A172 (cell line): ENCODE results near the gene MAPK8. TPM values are rescaled to one million over a fixed set of nuclear protein-coding genes. Genes with fewer than 3 reads are reported as not detected.

Experiments
- DNase-seq: peaks from one replicate; pipeline ENCODE4 v3.0.0-alpha.2; 2015; ENCODE audit warnings: low spot score
- total RNA-seq: library from RNA; depleted of rRNA; stranded (reverse); fragments of >200 nt; shearing (Covaris generic); gene quantifications from 2 replicates; pipeline ENCODE4 v1.2.3, GENCODE V29; 2014

MAPK8 gene
- total RNA-seq, 1 experiment from 2014 or later: 43.6 TPM

DNA sequence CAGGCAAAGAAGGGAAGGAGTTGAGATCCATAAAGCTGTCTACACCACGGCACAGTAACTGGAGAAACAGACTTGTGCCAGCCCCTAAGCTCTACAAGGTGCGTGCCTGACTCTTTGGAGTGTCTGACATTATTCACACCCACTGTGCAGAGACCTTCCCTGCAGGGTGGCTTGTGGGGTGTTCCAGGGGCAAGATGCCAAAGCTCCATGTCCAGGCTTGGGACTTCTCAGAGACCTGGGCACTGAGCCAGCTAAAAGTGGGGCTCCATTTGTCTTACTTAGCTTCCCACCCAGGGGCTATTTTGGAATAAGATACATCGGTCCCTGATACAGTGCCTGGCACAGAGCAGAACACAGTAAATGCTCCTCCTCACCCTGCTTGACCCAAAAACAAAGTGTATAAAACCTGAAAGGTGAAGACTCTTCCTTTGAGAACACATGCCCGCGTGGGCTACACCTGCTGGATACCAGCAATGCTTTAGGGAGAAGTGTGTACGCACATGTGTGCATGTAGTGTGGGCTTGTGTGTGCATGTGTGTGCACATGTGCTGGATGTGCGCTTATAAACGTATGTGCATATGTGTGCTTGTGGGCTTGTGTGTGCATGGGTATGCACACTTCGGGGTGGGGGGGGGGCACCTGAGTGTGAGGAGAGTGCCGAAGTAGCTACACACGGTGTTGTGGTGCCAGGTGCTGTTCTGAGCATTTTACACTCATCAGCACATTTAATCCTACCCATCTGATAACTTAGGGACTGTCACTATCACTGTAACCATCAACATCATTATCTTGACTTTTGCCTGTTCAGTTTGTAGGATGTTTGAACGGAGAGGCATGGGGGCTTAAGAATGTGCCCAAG lies 155.4 kb downstream of the MAPK8 start:
- no peak for DNase-seq

DNA sequence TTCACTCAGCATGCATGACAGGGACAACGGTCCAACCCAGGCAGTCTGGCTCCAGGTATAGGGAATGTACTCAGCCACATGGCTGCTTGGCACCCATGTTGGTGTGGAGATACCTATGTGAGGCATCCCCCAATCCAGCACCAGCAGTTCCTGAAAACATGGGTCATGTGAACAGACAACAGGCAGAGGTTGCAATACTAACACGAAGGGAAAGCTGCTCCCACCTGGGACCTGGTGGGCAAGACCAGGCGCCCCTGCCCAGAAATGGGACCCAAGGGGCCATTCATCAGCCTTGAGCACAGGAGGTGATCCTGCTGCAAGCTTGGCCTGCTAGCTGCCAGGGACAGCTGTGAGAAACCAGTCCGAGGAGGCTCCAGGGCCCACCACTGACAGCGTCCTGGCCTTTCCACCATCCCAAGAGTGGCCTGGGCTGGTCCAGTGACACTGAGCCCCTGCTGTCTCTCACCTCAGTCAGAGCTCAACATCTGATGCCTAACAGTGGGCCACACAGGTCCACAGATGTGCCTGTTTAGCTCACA lies 156.1 kb downstream of the MAPK8 start:
- DNase-seq: no peak

DNA sequence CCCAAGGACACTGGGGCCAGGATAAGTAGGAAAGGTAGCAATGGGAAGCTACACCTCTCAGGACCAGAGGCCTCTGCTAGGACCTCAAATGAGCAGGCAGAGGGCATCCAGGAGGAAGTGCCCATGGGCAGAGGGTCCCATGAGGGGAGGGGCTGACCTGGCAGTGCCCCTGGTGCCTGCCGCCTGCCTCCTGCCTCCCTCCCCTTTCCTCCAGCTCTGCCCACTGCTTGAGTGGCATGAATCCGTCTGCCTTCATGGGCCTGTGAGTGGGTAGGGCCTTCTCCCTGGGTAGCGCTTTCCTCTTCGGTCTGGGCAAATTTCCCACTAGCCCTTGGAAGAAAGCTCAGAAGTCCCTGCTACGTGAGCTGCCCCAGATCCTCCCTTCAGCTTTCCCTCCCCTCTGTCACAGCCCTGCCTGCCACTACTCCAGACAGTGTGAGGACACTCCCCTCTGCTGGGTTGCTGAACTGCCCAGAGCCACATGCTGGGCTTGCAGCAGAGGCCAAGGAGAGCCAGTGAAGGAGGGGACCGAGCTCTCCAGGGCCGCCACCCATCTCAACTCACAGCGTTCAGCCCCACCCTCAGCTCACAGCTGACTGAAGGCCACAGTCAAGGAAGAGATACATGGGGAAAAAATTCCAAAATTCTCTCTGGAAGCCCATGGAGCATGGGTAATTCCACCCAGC lies 157.0 kb downstream of the MAPK8 start:
- peak; percentile 14 for DNase-seq

DNA sequence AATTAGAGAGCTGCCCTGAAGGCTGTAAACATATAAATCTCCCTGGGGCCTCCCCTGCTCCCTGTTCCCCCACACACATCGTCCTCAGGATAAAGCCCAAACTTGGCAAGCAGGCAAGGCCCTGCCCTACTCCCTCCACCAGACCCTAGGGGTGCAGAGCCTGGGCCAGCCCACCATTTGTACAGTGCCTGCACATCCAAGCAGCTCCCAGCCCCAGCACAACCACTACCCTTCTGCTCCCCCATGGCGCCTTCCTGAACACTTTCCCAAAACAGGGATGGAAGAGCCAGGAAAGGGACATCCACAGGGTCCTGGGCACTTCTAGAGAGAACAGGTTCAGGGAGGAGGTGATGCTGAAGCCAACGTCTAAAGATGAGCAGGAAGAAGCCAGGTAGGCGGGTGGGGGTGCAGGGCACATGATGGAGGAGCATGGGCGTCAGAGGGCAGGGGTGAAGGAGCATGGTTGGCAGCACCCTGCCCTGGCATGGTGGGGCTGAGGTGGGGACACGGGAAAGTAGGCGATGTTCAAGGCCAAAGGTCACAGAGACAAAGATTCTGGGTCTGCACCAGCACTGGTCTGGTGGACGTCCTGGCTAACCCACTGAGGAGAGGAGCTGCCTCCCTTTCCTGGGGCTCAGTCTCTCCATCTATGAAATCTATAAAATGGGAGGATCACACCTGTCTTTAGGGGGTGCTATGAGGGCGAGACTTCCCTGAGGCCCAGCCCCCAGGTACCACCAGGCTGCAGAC lies 157.8 kb downstream of the MAPK8 start:
- DNase-seq: no peak

DNA sequence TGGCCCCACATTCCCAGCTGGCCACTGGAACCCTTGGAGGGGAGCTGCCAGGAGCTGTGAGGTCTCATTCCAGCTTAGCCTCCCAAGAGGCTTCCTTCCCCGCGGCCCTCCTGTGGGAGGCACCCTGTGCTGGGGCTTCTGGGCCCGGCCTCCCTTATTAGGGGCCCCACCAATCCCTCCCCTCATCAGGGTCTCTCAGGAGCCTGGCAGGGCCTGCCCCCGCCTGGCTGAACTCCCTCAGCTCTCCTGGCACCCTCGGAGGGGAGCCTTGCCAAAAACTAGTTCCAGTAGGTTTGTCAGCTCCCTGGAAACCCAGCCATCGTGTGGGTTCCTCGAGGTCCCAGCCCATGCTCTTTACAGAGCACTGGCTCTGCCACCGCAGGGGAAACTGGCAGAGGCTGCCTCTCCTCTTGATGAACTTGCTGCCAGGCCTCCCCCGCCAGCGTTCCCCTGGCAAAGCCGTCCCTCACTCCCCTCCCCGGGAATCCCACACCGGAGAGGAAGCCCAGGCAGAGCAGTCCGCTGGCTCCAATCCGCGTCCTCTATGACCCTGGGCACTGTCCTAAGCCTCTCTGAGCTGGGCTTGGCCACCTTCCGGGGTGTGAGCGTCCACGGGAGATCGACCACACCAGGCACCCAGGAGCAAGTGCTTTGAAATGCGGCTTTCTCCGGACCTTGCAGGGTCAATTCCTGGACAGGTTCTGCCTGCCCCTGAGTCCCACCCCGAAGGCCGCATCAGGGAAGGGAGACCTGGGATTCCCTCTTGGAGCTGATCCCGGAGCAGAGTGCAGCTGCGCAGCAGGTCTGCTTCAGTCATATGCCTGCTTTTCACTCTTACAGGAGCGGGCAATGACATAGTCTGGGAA lies 158.6 kb downstream of the MAPK8 start:
- DNase-seq: no peak

DNA sequence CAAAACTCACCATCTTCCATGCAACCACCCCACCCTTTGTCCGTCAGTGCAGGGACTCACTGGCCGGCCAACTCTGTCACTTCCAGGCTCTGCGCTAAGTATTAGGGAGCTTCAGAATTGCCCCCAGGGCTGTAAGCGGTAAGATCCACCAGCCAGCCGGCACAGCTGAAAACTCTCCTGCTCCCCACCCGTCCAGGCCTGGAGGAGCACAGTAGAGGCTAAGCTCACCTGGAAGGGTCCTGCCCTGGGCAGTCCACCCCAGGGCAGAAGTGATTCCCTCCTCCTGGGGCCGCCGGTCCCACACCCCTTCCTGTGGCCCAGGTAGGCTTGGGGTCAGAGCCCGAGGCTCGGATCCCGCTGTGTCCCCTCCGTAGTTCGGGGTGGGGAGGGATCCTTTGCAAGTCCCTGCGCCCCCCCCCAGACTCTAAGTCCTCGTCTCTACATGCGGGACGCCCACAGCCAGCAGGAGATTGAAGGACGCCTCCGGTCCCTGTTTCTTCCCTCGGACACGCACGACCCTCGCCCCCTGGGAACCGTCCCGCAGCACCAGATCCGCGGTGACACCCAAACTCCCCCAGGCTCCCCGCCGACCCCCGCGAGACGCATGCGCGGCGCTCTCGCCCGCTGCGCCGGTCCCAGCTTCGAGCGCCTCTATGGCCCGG lies 159.5 kb downstream of the MAPK8 start:
- no peak for DNase-seq

DNA sequence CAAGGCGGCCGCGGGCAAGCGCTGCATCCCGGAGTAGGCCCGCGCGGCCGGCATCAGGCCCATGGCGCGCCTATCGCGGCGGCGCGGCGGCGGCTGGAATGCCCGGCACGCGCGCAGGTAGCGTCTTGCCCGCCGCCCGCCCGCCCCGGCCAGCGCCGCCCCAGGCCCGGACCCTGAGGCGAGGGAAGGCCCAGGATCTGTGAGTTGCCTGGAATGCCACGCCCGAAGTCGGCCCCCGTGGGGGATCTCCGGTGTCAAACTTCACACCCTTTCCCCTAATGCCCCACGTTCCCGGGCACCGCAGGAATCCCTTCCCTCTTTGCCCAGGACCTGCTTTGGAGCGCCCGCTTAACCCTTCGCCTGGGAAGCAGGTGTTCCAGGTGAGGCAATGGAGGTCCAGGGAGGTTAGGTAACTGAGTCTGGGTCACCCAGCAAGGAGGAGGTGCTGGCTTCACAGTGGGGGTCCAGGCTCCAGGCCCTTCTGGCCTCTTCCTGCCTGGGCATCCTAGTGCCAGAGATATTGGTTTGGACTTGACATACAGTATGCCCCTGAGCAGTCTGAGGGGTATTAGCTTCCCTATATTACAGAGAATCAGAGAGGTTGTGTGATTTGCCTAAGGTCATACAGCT lies 160.2 kb downstream of the MAPK8 start:
- DNase-seq: no peak

DNA sequence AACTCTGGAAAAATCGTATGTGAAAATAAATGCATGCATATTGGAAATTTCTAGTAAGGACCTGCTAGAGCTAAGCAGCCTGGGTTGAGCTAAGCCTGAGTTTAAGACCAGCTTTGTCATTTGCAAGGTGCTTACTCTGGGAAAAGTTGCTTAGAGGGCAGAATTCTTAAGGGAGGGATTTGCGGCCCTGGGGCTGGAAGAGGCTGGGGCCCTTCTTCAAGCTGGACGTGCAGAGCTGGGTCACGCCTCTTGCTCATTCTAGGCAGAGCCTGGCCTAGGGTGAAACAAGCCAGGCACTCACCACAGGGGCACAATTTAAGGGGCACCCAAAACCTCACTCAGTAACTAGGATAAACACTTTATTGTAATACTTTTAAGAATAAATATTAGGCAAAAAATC lies 161.2 kb downstream of the MAPK8 start:
- DNase-seq: no peak

DNA sequence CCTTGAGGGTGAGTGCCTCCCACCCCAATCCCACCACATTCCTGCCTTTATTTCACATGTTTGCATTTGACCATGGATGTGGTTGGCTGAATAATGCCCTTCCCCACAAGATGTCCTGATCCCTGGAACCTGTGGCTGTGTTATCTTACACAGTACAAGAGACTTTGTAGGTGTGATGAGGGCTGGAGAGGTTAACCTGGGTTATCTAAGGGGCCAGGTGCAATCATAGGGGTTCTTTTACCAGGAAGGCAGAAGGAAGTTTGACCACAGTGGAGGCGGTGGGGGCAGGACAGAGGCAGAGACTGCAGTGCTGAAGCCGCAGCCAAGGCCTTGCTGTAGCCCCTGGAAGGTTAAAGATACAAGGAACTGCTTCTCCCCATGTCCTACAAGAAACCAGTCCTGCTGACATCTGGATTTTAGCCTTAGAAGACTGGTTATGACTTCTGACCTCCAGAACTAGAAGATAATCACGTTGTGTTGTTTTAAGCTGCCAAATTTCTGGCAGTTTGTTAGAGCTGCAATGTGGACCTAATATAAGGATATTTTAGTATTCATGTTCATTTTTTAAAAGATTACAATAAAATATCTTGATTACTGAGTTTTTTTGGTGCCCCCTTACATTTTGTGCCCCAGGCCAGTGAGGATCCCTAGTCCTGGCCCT lies 161.8 kb downstream of the MAPK8 start:
- DNase-seq: no peak

DNA sequence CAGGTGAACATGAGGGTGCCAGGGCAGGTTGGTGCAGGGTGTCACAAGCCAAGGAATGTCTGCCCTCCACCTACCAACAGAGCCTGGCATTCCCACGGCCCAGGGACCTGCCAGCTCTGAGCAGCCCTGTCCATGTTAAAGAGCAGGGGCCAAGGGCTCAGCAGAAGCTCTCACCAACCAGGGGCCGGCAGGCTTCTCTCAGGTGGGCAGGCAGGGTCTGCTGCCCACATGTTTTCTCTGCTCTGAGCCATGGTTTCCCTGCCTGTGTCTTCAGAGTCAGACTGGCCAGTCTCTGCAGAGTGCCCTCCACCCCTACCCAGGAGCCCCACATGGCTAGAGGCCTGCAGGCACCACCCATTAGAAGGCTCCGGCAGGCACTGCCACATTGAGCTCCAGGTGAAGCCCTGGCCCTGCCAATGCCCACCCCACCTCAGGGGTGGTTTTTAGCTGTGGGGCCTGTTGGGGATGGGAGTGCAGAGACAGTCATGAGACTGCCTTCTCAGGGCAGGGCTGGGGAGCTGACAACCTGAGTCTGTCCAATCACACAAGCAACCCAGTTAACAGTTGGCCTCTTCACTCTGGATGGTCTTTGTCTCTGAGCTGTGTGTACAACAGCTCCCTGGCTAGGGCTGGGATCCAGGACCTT lies 162.5 kb downstream of the MAPK8 start:
- no peak for DNase-seq

DNA sequence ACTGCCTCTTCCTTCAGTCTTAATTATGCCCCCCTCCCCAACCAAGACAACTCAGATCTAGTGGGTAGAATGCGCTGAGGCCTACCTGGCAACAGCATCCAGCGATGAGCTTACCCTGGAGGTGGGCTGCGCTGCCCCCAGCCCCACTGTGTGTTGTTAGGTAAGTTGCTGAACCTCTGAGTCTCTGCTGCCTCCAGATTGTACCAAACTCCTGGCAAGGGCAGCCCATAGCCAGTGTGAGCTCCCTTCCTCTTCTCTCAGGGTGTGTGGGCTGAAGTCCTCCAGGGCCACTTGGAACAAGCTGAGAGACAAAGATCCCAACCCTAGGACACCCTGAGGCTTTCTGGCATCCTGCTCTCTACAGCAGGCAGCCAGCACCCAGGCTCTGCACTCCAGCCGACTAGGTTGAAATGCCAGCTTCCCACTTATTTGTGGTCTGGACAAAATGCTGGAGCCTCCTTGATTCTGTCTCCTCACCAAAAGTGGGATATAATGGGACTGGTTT lies 163.1 kb downstream of the MAPK8 start:
- DNase-seq: no peak

DNA sequence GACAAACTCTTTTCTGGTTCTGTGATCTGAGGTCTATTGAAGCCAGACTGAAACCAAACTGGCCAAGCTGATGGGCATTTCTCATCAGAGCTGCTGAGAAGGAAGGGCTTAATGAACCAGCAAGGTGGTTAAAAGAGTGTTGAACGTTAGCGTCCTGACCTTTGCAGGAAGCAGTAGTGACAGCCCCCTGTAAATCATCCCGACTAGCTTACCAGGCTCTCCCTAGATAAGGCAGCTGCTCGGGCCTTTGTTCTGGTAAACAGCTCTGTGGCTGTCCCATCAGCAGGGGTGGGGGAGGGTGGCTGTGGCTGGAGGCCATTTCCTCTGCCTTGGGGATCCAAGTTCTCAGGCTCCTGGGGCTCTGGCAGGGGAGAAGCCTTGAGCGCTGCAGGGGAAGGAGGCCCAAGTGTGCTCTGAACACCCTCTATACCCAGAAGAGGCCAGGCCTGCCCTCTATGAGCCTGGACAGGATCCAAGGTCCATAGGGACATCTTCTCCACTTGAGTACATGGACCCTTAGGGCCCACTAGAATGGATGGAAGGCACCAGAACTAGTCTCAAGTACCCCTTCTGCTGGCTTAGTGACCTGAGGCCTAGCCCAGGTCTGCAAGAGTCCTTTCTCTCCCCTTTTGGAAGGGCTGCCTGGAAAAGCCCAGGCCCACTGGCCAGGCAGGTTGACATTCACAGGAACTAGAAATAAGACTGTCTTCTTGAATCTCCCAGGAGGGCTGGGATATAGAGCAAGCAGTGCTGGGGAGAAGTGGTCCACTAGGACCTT lies 163.8 kb downstream of the MAPK8 start:
- no peak for DNase-seq

DNA sequence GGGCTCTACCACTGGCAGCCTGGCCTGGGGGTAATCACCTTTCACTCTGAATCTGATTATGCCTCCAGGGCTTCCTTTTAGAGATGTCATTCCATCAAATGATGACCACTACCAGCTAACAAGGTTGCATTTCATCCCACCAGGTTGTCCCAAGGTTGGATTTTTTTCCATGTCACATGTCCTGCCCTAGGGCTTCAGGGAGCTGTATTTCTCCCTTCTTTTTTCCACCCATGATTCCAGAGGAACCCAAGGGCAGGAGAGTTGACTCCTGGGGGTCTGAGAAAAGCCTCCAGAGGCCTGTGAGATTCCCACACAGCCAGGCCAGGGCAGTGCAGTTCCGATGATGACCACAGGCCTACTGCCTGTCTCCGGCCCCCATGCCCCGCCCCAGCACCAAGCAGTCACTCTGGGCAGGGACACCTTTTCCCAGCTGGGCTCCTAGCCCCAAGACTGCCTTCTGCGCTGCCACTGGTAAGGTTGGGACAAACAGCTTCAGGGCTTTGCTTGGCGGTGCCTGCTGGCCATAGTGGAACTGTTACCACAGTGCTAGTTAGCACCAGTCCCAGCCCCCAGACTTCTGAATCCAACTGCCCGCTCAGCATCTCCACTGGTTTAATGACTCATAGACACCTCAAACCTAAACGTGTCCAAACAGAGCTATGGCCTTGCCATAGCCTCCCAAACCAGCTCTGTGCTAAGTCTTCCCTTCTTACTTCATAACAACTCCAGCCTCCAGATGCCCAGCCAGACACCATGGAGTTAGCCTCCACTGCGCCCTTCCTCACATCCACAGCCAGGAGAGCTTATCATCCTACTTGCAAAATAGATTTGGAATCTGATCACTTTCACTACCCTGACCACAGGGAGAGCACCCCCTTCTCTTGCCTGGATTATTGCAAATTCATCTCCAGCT lies 164.7 kb downstream of the MAPK8 start:
- DNase-seq: peak; percentile 28

DNA sequence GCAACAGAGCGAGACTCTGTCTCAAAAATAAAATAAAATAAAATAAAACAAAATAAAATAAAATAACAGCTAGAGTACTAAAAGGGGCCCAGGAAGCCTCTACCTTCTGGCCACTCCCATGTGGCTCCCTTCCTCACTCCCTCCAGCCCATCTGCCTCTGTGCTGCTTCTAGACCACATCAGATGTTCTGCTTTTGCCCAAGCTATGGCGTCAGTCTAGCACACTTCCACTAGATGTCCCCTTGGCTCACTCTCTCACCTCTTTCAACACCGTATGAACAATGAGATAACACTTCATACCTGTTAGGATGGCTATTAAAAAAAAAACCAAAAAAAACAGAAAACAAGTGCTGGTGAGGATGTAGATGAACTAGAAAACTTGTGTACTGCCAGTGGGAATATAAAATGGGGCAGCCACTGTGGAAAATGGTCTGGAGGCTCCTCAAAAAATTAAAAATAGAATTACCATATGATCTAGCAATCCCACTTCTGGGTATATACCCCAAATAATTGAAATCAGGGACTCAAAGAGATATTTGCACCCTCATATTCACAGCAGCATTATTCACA lies 166.1 kb downstream of the MAPK8 start:
- DNase-seq: no peak

DNA sequence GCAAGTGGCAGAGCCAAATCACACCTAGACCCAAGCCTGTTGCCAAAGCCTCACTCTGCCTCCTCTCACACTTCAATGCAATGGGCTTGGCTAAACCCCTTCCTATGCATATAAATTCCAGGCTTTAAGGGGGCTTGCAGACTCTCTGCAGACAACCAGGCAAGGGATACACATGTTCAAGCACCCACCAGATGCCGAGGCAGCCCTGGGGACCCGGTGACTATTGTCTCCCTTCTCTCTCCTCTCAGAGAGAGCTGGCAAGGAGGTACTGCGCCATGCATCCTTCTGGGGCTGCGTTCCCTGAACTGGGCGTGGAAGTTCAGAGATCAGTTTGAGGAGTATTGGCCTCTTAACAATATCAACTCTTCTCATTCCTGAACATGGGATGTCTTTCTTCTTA lies 167.2 kb downstream of the MAPK8 start:
- DNase-seq: no peak

DNA sequence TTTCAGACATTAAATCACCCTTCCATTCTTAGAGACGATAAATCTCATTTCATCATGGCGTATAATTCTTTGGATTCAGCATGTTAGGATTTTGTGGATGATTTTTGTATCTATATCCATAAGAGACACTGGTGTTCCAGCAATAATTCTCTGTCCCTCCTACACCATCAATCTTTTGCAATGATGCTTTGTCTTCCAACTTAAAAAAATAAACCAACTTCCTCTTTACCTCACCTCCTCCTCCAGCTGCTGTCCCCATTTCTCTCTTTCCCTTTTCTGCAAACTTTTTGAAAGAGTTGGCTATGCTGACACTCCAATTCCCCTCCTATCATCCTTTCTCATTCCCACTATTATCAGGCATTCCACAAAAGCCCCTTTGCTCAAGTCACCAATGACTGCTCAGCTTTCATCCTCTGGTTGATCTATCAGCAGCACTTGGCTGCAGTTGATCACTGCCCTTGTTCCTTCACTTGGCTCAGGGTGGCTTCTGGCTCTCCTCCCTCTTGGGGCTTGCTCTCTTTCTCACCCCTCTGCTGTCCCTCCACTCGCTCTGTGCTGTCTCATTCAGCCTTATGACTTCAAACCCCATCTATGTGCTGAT lies 168.4 kb downstream of the MAPK8 start:
- DNase-seq: no peak

DNA sequence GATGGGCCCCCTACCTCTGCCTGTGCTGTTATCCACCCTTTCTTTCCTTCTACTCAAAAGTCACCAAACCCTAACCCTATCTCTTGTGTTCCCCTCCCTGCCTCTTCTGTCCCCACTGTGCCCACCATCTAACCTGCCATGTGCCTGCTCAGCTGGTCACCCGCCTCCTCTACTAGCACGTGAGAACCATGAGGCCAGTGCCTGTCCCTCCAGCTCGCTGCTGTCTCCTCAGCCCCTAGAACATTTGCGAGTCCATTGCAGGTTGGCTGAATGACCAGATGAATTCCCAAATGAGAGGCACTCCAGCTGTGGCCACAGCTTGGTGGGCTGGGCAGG lies 169.4 kb downstream of the MAPK8 start:
- no peak for DNase-seq
